ENCODE measurements around the gene CYBC1. TPM values are rescaled to one million over a fixed set of nuclear protein-coding genes. Genes with fewer than 3 reads are reported as not detected.
A peak's percentile ranks its signal among the peaks of the same experiment; 100 is the strongest.

Gene CYBC1
- total RNA-seq, 2 experiments from 2014 or later, result 470 to 679 TPM

- Histone ChIP-seq H3K4me1 (ENCODE audit: insufficient read depth, low read length, poor library complexity, severe bottlenecking) (peaks cover 8% of the 10 kb centered on the region), H3K4me2 (ENCODE audit: low read length) (no peak overlapping the region), H4K20me1 (ENCODE audit: insufficient read depth, low read length) (peaks cover 3% of the 10 kb centered on the region; the same call in 1 of the 2 replicates), H3K36me3 (ENCODE audit: insufficient read depth, low read length) (peaks cover 90% of the 10 kb centered on the region), H3K27ac (ENCODE audit: low read depth, low read length, poor library complexity, severe bottlenecking) (peak overlapping the region; percentile 48), H3K9me3 (ENCODE audit: low read length) (no peaks in the 10 kb centered on the region), H3K4me3 (ENCODE audit: low read depth, low read length, poor library complexity, severe bottlenecking) (no peak overlapping the region), H2AFZ (ENCODE audit: low read length) (no peak overlapping the region), H3K9me2 (ENCODE audit: insufficient read depth, low read length) (no peaks in the 10 kb centered on the region), H3K79me2 (ENCODE audit: insufficient read depth, low read depth, low read length) (peaks cover 16% of the 10 kb centered on the region)
- ChIA-PET CTCF (ENCODE audit: unreplicated experiment) (no interaction called here), POLR2A (no interaction called here)
- TSS peak; percentile 45 for BruUV-seq (replicated peaks)
- peak; percentile 24 for DNase-seq (ENCODE audit: low spot score)
- TF ChIP-seq EZH2phosphoT487 (IDR thresholded peaks at IDR 0.05; ENCODE audit: borderline replicate concordance, low read depth, low read length) (no peak), CTCF (conservative IDR thresholded peaks at IDR 0.05; ENCODE audit: low read length) (no peak)
- intact Hi-C loops (cut with micrococcal nuclease; ENCODE audit: unreplicated experiment), result no loop called here
Measured at GRCh38 chr17:82441691-82442487, 8.7 kb downstream of the CYBC1 start.

- no peaks in the 10 kb centered on the region for H3K9me2 ChIP-seq (ENCODE audit: insufficient read depth, low read length)
- H3K4me3 ChIP-seq (ENCODE audit: low read depth, low read length, poor library complexity, severe bottlenecking), result no peak overlapping the region
- intact Hi-C loops (cut with micrococcal nuclease; ENCODE audit: unreplicated experiment), result no loop called here
- ChIA-PET CTCF (ENCODE audit: unreplicated experiment) (no interaction called here), POLR2A (interaction anchor here (0.6 kb wide), 1 partner anchor 88 kb away, joined by 3 read pairs; no protein-coding TSS in a partner anchor)
- H3K79me2 ChIP-seq (ENCODE audit: insufficient read depth, low read depth, low read length), result peaks cover 9% of the 10 kb centered on the region; the same call in 1 of the 2 replicates
- H3K27ac ChIP-seq (ENCODE audit: low read depth, low read length, poor library complexity, severe bottlenecking), result peak overlapping the region; percentile 48
- TF ChIP-seq CTCF (conservative IDR thresholded peaks at IDR 0.05; ENCODE audit: low read length) (no peak), EZH2phosphoT487 (IDR thresholded peaks at IDR 0.05; ENCODE audit: borderline replicate concordance, low read depth, low read length) (no peak)
- peaks cover 3% of the 10 kb centered on the region; the same call in 1 of the 2 replicates for H4K20me1 ChIP-seq (ENCODE audit: insufficient read depth, low read length)
- no peak overlapping the region for H3K4me2 ChIP-seq (ENCODE audit: low read length)
- no TSS peak for BruUV-seq (replicated peaks)
- peaks cover 90% of the 10 kb centered on the region for H3K36me3 ChIP-seq (ENCODE audit: insufficient read depth, low read length)
- peaks cover under 1% of the 10 kb centered on the region for H3K4me1 ChIP-seq (ENCODE audit: insufficient read depth, low read length, poor library complexity, severe bottlenecking)
- peak; percentile 36 for DNase-seq (ENCODE audit: low spot score)
- H2AFZ ChIP-seq (ENCODE audit: low read length), result no peak overlapping the region
- no peaks in the 10 kb centered on the region for H3K9me3 ChIP-seq (ENCODE audit: low read length)
Measured at GRCh38 chr17:82440991-82441627, 9.4 kb downstream of the CYBC1 start.
